ENCODE results near the gene MAG.
"Not testable (repeated sequence)": the region's sequence is repeated elsewhere in the genome, so short reads cannot be mapped to it uniquely, and the experiment has no call there.

The MAG gene

DNA sequence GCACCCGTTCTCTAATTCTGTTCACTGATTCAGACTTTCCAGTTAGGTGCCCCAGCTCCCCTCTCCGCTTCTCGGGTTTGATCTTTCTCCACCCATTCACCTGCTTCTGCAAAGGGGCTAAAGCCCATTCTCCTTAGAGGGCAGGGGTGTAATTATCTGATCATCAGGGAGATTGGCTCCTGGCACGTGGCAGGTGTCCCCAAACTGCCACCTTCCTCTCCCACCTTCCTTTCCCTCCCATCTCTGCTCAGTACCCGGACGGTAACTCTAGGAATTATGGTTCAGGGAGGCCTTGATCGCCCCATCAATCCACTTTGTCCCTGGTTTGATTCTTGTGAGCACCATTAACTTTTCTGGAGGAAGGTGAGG, 56.0 kb downstream of the MAG start:
- ATAC-seq, result no peak
- Mint-ChIP-seq H3K27ac (peak overlapping the region; percentile 96), H3K4me1 (peaks cover 91% of the 10 kb centered on the region), H3K36me3 (peaks cover 29% of the 10 kb centered on the region), H3K9me3 (no peaks in the 10 kb centered on the region), H3K4me3 (no peak overlapping the region), H3K27me3 (no peaks in the 10 kb centered on the region)

DNA sequence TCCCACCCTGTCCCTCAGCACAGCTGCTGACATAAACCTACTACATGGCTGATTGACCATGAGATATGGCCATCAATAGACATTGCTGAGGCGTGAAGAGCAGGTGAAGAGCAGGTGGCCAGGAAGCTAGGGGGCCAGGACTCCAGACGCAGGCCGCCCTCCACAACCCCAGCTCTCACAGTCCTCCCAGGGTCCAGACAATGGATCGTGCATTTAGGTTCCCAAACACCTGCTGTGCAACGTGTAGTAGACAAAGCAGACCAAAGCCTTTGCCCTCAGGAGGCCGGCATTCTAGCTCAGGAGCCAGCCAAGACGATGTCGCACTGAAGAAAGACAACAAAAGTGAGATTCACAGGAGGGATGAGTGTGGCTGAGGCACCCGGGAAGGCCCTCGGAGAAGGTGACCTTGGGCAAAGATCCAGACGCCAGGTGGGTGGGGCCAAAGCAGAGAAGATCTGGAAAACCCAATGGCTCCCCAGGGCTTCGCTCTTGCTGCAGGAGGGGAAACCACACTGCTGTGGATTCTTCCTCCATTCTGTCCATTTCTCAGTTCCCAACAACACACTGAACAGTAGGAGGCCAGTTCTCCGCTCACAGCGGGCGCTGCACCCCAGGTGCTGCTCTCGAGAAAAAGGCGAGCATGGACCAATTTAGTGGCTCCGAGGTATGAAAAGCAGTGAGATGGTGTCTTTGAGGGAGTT, 57.1 kb downstream of the MAG start:
- H3K4me3 Mint-ChIP-seq, result no peak overlapping the region
- H3K36me3 Mint-ChIP-seq, result peaks cover 21% of the 10 kb centered on the region
- H3K4me1 Mint-ChIP-seq, result peaks cover 82% of the 10 kb centered on the region
- no peaks in the 10 kb centered on the region for H3K27me3 Mint-ChIP-seq
- no peaks in the 10 kb centered on the region for H3K9me3 Mint-ChIP-seq
- H3K27ac Mint-ChIP-seq, result peak overlapping the region; percentile 23
- no peak for ATAC-seq

DNA sequence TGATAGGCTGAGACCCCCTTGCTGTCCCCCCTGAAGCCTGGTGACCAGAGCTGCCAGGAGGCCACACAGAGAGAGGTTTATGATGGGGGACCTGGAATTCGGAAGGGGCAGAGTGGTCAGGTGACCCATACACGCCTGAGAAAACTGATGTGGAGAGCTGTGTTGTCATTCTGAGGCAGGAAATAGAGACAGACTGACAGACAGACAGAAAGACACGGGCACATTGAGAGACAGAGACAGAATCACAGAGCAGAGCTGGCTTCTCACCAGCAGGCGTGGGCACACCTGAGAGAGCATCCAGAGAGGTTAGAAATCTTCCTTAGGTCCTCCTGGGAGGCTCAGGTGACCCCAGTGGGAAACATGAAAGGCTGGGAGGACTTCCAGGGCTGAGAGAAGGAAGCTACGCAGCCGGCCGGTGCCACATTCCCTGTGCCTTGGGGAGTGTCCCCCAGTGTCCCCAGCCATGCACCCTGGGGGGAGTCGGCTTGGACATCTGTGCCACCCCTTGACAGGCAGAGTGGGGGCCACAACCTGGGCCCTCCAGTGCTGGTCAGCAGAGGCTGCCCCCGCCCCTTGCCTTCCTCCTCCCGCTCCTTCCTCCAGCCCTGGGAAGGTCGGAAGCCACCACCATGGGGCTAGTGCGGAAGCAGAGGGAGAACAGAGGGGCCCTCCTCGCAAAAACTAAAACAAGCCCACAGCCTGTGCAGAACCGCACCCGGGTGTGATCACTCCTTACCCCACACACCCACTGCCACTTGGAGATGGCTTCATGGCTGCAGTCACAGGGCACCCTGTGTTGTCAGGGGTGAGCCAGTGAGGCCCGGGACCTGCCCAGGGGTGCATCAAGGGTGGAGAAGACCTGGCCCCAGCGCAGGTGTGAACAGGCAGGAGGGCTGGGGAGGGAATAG, 57.9 kb downstream of the MAG start:
- H3K4me3 Mint-ChIP-seq, result no peak overlapping the region

DNA sequence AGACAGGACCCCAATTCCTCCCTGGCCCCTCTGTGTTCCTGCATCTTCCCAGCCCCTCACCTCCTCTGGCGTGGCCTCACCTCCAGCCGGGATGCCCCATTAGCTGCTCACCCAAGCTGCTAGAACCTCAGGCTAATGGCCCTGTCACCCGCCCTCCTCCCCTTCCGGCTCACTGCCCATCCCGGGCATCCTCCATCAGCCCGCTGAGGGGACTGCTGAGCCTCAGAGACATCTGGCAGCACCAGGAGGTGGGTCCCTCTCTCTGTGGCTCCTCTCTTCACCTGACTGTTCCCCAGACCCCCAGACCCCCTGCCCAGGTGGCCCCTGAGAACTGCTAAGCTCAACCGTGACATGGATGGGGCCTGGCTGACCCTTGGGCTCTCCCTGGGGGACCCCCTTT, 58.6 kb downstream of the MAG start:
- H3K4me1 Mint-ChIP-seq, result peaks cover 67% of the 10 kb centered on the region
- no peaks in the 10 kb centered on the region for H3K27me3 Mint-ChIP-seq
- no peaks in the 10 kb centered on the region for H3K9me3 Mint-ChIP-seq
- ATAC-seq, result no peak
- peaks cover 12% of the 10 kb centered on the region for H3K36me3 Mint-ChIP-seq
- H3K4me3 Mint-ChIP-seq, result no peak overlapping the region
- H3K27ac Mint-ChIP-seq, result peak overlapping the region; percentile 55

More for the DNA sequence above, 57.9 kb downstream of the MAG start:
- peak overlapping the region; percentile 55 for H3K27ac Mint-ChIP-seq
- peaks cover 18% of the 10 kb centered on the region for H3K36me3 Mint-ChIP-seq
- no peaks in the 10 kb centered on the region for H3K9me3 Mint-ChIP-seq
- ATAC-seq, result no peak
- peaks cover 74% of the 10 kb centered on the region for H3K4me1 Mint-ChIP-seq
- no peaks in the 10 kb centered on the region for H3K27me3 Mint-ChIP-seq

DNA sequence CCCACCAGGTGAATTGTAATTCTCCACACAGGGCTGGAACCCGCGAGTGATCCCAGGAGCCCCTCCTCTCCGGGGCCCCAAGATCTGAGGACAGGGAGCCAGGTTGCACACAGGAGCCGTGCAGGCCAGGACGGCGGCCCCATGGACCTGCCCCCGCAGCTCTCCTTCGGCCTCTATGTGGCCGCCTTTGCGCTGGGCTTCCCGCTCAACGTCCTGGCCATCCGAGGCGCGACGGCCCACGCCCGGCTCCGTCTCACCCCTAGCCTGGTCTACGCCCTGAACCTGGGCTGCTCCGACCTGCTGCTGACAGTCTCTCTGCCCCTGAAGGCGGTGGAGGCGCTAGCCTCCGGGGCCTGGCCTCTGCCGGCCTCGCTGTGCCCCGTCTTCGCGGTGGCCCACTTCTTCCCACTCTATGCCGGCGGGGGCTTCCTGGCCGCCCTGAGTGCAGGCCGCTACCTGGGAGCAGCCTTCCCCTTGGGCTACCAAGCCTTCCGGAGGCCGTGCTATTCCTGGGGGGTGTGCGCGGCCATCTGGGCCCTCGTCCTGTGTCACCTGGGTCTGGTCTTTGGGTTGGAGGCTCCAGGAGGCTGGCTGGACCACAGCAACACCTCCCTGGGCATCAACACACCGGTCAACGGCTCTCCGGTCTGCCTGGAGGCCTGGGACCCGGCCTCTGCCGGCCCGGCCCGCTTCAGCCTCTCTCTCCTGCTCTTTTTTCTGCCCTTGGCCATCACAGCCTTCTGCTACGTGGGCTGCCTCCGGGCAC, 59.6 kb downstream of the MAG start:
- Mint-ChIP-seq H3K27me3 (peaks cover 7% of the 10 kb centered on the region), H3K4me3 (no peak overlapping the region), H3K4me1 (peaks cover 57% of the 10 kb centered on the region), H3K36me3 (peaks cover 4% of the 10 kb centered on the region), H3K27ac (peak overlapping the region; percentile 55), H3K9me3 (no peaks in the 10 kb centered on the region)
- ATAC-seq, result no peak

DNA sequence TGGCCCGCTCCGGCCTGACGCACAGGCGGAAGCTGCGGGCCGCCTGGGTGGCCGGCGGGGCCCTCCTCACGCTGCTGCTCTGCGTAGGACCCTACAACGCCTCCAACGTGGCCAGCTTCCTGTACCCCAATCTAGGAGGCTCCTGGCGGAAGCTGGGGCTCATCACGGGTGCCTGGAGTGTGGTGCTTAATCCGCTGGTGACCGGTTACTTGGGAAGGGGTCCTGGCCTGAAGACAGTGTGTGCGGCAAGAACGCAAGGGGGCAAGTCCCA, 60.2 kb downstream of the MAG start:
- Mint-ChIP-seq H3K4me3 (no peak overlapping the region), H3K36me3 (no peaks in the 10 kb centered on the region), H3K9me3 (no peaks in the 10 kb centered on the region), H3K27ac (no peak overlapping the region), H3K27me3 (peaks cover 10% of the 10 kb centered on the region), H3K4me1 (peaks cover 51% of the 10 kb centered on the region)
- ATAC-seq, result no peak

DNA sequence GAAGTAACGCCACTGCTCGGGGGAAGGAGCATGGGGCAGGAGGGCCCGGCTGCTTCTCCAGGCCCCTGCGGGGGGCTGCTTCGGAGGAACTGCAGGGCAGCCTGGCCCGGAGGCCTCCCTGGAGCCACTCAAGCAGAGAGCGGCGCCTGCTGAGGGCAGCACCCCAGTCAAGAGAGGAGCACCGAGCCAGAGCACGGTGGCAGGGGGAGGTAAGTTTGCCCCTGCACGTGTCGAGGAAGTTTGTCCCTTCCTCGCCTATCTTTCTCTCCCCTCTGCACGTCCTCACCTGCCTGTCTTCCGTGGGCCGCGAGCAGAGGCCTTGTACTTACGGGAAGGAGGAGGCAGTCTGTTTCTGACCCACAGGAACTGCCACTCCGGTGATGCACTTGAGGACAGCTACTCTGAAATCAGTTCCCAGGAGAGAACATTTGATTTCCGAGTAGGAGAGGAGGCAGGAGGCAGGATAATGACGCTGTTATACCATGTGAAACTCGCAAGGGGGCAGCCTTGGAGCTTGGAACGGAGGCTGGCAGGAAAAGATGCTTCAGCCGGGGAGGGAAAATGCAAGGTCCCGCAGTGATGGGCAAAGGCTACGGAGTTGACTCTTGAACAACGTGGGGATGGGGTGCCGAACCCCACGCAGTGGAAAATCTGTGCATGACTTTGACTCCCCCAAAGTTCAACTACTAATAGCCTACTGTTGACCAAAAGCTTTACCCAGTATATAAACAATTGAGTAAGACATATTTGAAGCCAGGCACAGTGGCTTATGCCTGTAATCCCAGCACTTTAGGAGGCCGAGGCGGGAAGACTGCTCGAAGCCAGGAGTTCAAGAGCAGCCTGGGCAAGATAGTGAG, 60.7 kb downstream of the MAG start:
- Mint-ChIP-seq H3K36me3 (no peaks in the 10 kb centered on the region), H3K4me3 (no peak overlapping the region), H3K27ac (no peak overlapping the region), H3K9me3 (no peaks in the 10 kb centered on the region), H3K27me3 (peaks cover 16% of the 10 kb centered on the region), H3K4me1 (peaks cover 46% of the 10 kb centered on the region)
- peak; percentile 64 for ATAC-seq

DNA sequence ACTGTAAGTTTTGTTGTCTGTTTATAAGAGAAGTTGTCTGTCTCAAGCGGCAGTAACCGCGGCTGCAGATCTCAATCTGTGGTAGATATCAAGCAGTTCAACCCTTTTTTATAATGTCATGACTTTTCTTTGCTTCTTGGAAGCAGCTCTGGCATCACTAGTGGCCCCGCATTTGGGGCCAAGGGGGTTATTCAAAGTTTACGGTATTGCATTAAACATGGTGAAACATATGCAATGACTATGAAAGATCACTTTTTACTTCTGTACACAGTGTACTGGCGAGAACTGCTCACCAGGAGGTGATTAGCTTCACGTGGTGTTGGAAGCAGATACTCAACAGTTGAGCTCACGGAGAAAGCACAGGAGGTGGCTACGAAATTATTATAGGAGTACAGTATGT, 61.7 kb downstream of the MAG start:
- peaks cover 25% of the 10 kb centered on the region for H3K27me3 Mint-ChIP-seq
- H3K4me1 Mint-ChIP-seq, result peaks cover 43% of the 10 kb centered on the region
- H3K27ac Mint-ChIP-seq, result no peak overlapping the region
- no peaks in the 10 kb centered on the region for H3K36me3 Mint-ChIP-seq
- no peak for ATAC-seq
- H3K9me3 Mint-ChIP-seq, result no peaks in the 10 kb centered on the region
- H3K4me3 Mint-ChIP-seq, result no peak overlapping the region

DNA sequence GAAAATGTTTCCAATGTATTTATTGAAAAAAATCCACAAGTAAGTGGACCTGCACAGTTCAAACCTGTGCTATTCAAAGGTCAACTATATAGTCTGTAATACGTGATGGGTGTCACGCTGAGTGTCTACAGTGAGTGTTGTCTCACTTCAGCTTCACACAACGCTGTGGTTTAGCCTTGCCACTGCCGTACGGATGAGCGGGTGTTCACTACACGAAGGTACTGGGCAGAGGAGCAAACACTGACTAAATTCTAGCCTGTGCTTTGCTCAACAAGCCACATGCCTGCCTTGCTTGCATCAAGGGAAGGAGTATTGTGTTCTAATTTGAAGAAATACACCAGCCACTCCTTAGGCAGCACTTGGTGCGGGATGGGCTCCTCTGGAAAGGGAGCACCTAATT, 62.9 kb downstream of the MAG start:
- no peak overlapping the region for H3K4me3 Mint-ChIP-seq
- H3K27ac Mint-ChIP-seq, result no peak overlapping the region
- H3K9me3 Mint-ChIP-seq, result no peaks in the 10 kb centered on the region
- H3K36me3 Mint-ChIP-seq, result no peaks in the 10 kb centered on the region
- no peak for ATAC-seq
- H3K27me3 Mint-ChIP-seq, result peaks cover 25% of the 10 kb centered on the region
- peaks cover 31% of the 10 kb centered on the region for H3K4me1 Mint-ChIP-seq

DNA sequence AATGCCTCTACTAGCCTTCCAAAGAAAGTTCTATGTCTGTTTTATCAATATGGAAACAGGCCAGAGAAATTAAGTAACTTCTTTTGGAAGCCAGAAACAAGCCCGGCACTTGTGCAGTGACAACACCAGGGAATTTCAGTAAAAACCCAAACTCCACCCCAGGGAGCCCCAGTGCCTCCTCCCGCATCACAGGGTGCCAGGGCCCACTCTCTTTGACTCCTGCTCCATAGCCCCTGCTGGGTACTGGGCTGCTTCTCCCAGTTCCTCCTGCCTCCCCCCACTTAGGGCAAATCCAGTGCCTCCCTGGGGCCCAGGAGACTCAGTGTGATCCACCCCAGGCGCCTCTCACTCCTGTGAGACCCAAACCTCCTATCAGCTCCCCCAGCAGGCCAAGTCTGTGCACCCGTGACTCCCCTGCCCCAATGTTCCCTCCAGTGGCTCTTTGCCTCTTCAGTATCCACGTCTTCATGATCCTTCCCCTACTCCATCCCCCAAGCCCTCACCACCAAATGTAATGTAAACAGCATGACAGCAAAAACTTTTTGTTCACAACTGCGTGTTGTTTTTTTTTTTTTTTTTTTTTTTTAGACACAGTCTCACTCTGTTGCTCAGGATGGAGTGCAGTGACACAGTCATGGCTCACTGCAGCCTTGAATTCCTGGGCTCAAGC, 64.0 kb downstream of the MAG start:
- H3K27ac Mint-ChIP-seq, result no peak overlapping the region
- no peaks in the 10 kb centered on the region for H3K9me3 Mint-ChIP-seq
- peaks cover 20% of the 10 kb centered on the region for H3K4me1 Mint-ChIP-seq
- H3K27me3 Mint-ChIP-seq, result peaks cover 27% of the 10 kb centered on the region
- no peaks in the 10 kb centered on the region for H3K36me3 Mint-ChIP-seq
- no peak for ATAC-seq
- no peak overlapping the region for H3K4me3 Mint-ChIP-seq

DNA sequence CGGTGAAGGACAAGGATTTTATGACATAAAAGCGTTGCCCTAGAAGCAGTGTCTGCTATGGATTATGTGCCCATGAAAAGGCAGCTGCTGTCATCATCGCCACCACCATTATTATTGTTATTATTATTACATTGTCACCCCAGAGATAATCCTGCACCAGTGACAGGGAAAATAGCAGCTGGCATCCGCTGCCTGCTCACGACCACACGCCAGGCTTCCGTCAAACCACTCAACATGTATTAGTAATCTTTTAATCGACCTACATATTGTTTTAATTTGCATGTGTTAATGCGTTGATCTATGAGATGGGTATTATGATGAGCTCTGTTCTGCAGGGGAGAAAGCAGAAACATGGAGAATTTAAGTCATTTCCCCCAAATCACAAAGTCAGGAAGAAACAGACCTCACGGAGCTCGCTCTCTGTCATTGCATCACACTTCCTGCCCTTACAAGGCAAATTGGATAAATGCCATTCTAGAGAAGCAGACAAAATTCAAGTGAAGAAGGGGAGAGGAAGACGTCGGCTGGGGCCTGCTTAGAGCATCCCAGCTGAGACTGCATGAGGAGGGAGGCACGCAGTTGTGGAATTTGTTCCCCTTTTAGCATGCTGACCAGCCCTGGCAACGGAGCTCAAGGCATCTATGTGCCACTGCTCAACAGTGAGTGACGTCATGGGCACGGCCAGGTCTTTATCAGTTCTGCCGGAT, 66.1 kb downstream of the MAG start, which contains the start of gene FFAR3:
Gene FFAR3 (plus strand): TSS at position 594 of the 707 bp plus-strand sequence. CDS start 431 bp downstream, outside the sequence.
- no peak for ATAC-seq
- peaks cover 48% of the 10 kb centered on the region for H3K27me3 Mint-ChIP-seq
- no peak within 1 kb of the TSS for H3K27ac Mint-ChIP-seq
- H3K4me3 Mint-ChIP-seq, result no peak within 1 kb of the TSS
- no peaks in the 10 kb centered on the region for H3K9me3 Mint-ChIP-seq
- H3K4me1 Mint-ChIP-seq, result peaks cover 8% of the 10 kb centered on the region
- H3K36me3 Mint-ChIP-seq, result no peaks in the 10 kb centered on the region

DNA sequence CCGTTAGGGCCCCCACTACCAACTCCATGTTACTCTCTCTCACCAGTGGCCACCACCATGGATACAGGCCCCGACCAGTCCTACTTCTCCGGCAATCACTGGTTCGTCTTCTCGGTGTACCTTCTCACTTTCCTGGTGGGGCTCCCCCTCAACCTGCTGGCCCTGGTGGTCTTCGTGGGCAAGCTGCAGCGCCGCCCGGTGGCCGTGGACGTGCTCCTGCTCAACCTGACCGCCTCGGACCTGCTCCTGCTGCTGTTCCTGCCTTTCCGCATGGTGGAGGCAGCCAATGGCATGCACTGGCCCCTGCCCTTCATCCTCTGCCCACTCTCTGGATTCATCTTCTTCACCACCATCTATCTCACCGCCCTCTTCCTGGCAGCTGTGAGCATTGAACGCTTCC, 66.9 kb downstream of the MAG start:
- H3K36me3 Mint-ChIP-seq, H3K4me3 Mint-ChIP-seq, ATAC-seq, H3K4me1 Mint-ChIP-seq, H3K9me3 Mint-ChIP-seq, H3K27ac Mint-ChIP-seq: not testable (repeated sequence)
- H3K27me3 Mint-ChIP-seq, result peaks cover 57% of the 10 kb centered on the region

DNA sequence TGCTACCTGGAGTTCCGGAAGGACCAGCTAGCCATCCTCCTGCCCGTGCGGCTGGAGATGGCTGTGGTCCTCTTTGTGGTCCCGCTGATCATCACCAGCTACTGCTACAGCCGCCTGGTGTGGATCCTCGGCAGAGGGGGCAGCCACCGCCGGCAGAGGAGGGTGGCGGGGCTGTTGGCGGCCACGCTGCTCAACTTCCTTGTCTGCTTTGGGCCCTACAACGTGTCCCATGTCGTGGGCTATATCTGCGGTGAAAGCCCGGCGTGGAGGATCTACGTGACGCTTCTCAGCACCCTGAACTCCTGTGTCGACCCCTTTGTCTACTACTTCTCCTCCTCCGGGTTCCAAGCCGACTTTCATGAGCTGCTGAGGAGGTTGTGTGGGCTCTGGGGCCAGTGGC, 67.4 kb downstream of the MAG start:
- H3K36me3 Mint-ChIP-seq, H3K4me3 Mint-ChIP-seq, H3K9me3 Mint-ChIP-seq, H3K4me1 Mint-ChIP-seq, ATAC-seq, H3K27ac Mint-ChIP-seq: not testable (repeated sequence)
- peaks cover 62% of the 10 kb centered on the region for H3K27me3 Mint-ChIP-seq

DNA sequence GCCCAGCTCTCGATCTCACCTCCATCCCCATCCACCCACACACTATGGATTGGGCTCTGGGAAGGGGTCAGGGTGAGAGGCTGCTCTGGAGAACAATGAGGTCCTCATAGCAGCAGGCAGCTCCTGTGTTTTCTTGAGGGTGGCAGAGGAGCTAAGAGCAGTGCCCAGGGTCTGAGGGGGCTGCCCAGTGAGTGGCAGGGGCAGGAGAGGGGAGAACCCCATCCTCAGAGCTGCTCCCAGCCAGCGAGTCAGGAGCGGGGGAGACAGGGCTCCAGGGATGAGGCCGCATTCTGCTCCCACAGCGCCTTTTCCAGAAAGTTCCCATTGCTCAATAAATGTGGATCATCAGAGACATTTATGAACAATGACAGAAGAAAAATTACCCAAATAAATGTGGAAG, 68.1 kb downstream of the MAG start:
- not testable (repeated sequence) for ATAC-seq, H3K4me3 Mint-ChIP-seq, H3K4me1 Mint-ChIP-seq, H3K36me3 Mint-ChIP-seq, H3K27ac Mint-ChIP-seq, H3K9me3 Mint-ChIP-seq
- peaks cover 67% of the 10 kb centered on the region for H3K27me3 Mint-ChIP-seq
